GM21717 (cell line): Measurements from ENCODE around the gene BATF.

Source experiments
- ATAC-seq: cut with Tn5 transposase; IDR thresholded peaks from one replicate; pipeline ENCODE4 v1.9.1; 2021; ENCODE audit warnings: mild to moderate bottlenecking, moderate library complexity; ENCODE audit not compliant: unreplicated experiment

BATF gene

DNA sequence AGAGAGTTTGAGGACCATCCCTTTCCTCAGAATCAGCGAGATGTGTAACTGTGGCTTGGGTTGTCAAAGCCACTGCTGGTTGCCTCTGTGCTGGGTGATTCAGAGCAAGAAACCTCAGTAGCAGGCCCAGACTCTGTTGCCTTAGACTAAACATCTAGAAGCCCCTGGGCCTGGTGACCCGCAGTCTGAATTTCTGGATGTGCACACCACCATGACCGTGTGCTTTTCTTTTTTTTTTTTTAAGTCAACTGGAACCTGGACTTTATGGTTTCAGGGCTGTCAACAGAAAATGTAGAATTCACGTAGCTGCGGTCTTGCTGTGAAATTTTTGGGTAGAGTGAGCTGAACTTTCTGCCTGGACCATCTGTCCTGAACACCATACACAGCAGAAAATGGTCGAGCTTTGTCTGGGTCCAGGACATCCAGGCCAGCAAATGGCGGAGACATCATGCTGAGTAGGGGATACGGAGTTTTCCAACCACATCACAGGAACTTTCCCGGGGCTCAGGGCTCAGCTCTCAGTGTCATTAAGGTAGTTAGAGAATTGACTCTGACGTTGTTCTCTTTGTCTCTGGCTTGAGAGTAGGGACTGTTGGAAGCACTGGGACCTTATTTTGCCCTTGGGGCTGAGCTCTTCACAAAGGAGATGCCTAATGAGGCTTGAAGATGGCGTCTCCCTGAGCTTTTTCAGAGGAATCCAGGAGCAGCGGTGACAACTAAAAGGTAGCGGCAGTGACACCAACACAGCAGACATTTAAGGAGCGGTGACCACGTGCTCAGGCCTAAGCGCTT lies 23.0 kb upstream of the BATF start:
- ATAC-seq = no peak

DNA sequence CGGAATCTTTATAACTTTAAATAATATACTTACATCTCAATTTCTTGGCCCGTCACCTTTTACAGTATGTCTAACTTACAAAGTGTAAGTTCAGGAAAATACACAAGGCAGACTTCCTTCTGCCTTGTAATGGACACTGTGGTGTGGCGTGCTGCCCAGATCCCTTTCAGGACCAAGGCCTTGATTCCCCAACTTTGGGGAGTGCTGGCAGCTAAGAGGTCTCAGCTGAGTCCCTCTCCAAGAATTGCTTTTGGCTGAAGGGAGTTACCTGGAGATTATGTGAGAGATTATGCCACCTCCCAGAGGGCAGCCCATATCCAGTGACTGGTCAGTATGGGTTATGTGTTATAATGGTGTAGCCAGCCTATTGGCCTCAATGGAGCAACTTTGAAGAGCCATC lies 21.2 kb upstream of the BATF start:
- no peak for ATAC-seq

DNA sequence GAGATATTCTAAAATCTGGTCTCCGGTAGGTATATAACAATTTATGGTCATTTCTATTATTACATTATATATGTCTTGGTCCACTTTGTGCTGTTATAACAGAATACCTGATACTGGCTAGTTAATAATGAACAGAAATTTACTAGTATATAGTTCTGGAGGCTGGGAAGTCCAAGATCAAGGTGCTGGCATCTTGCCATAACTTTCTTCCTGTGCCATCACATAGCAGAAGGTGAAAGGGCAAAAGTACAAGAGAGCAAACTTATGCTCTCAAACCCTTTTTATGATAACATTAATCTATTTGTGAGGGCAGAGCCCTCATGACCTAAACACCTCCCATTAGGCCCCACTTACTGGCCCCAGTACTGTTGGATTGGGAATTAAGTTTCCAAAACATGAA lies 17.9 kb upstream of the BATF start:
- no peak for ATAC-seq

DNA sequence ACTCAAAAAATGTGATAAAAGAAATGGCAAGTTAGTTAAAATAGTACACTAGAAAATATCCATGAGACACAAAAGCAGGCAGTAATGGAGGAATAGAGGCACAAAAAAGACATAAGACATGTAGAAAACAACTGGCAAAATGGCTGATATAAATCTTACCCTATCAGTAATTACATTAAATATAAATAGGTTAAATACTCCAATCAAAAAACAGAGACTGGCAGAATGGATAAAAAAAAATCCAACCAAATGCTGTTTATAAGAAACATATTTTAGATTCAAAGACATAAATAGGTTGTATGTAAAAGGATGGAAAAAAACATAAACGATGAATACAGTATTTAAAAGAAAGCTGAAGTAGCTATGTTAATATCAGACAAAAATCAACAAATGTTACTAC lies 15.3 kb upstream of the BATF start:
- no peak for ATAC-seq

DNA sequence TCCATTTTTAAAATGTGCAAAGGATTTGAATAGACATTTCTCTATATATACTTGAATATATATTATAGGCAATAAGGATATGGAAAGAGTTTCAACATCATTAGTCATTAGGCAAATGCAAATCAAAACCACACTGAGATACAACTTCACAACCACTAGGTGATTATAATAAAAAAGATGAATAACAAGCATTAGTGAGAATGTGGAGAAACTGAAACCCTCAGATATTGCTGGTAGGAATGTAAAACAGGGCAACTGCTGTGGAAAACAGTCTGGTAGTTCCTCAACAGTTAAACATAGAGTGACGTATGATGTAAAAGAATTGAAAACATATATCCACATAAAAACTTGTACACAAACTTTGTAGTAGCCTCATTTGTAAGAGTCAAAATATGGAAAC lies 11.7 kb upstream of the BATF start:
- no peak for ATAC-seq

DNA sequence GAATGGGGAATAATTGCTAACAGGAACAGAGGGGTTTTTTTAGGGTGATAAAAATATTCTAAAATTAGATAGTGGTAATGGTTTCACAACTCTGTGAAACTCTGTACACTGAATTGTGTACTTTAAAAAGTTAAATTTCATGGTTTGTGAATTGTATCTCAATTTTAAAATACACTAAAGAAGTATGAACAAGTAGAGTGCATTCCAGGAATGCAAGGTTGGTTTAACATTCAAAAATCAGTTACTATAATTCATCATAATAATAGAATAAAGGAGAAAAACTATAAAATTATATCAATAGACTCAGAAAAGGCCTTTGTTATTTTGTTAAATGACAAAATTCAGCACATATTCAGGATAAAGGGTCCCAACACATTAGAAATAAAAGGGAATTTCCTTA lies 11.1 kb upstream of the BATF start:
- ATAC-seq = no peak

DNA sequence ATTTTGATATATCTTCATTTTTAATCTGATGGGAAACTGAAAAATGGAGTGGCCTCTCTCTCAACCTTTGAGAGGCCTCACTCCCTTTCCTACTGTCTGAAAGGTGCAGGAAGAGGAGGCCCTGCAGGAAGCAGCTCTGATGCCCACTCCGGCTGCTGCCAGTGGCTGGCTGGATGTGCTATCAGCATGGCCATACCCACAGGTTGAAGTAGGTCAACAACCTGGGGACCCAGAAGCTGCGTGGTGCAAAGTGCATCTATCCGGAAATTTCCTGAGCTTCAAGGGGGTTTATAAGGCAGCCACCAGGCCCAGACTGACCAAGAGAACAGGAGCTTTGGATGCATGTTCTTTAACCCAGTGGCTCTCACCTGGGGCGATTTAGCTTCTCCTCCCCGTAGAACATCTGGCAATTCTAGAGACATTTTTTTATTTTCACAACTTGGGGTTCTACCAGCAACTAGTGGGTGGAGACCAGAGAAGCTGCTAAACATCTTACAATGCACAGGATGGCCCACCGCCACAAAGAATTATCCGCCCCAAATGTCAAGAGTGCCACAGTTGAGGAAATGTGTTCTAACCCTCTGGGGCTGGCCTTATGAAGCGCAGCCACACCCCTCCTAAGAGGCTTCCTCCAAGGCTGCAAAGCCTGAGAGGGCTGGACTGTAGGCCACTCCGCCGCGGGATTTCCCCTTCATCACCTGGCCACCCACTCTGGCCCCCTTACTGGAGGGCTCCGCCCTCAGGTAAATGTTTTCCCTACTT lies 8.2 kb upstream of the BATF start:
- ATAC-seq = peak; percentile 37

DNA sequence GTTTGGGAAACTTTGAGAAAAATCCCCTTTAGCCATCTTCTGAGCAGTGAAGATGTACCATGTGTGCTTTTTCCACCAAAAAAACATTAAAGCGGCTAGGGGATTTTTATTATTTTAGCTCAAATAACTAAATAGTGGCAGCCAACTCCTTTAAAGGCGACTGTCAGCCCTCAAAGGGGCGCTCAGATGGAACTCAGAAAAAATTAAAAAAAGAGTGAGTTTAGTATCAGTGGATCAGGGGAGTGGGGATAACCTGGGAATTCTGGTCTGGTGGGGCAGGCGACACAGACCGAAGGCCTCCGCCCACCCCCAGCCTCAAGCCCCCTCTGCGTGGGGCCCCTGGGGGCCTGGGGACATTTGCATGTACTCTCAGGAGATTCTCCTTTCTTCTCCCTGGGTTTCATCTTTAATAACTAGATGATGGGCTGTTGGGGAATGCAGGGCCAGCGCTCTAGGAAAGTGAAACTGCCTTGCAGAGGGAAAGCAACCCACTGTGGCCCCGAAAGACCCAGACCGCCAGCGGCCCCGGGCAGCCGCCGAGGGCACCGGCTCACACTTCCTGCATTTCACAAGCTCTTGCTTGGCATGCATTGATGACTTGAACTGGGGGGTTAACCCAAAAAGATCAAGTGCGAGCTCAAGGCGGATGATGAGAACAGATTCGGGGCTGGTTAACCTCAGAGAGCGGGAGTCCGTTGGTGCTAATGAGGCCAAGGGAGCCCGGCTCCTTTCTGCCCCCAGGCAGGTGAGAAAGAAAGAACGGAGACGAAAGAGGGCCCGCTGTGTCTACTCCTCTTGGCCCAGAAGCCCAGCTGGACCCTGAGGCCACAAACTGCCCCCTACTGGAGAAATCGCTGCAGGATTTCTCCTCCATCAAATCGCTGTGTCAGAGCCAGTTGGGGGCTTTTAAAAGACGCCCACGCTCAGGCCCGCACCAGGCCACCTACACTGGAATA lies 7.3 kb upstream of the BATF start:
- ATAC-seq = peak; percentile 59

DNA sequence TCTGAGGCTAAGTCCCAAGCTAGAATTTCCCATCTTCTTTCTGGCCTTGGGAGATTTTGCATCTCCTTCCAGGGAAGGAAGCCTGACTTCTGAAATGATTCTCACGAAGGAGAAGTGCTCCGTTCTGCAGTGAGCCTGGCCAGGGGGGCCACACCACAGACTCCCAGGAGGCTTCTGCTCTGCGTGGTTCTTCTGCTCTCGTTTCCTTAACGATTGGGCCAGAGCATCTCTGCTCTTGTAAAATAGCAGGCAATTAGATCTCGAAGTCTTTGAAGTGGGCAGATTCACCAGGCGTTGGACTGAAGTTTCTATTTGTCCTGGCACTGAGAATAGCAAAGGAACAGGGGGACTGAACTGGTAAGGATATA lies 6.7 kb upstream of the BATF start:
- ATAC-seq = peak; percentile 31

DNA sequence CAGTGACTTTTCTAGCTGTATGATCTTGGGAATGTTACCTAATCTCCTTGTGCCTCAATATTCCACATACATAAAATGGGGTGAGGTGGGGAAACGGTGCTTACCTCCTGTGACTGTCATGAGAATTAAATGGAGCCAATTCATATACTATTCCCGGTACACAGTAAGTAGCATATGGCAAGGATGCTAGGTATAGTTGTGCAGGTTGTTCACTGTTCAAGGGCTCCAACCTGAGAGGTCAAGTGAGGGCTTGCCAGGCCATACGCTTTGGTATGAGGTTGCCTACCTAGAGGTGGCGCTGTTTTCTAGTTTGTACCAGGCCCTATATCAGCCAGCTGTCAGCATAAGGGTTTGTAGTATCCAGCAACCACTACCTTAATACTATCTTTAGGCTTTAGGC lies 3.6 kb upstream of the BATF start:
- ATAC-seq = no peak

DNA sequence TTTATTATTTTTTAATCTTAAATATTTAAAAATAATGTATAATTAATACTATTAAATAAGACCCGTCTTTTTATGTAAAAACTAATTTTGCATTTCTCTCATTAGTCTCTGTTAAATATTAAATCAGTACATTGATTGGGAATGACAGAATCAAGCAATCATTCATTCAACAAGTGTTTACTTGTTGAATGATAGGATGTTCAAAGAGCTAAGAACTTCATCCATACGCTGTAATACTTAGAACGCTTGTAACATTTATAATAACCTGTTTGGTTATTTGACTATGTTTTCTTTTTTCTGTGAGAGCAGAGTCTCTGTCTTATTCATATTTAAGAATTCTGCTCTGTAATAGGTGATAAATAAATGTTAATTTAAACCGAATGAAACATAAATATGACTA lies 2.9 kb upstream of the BATF start:
- no peak for ATAC-seq

DNA sequence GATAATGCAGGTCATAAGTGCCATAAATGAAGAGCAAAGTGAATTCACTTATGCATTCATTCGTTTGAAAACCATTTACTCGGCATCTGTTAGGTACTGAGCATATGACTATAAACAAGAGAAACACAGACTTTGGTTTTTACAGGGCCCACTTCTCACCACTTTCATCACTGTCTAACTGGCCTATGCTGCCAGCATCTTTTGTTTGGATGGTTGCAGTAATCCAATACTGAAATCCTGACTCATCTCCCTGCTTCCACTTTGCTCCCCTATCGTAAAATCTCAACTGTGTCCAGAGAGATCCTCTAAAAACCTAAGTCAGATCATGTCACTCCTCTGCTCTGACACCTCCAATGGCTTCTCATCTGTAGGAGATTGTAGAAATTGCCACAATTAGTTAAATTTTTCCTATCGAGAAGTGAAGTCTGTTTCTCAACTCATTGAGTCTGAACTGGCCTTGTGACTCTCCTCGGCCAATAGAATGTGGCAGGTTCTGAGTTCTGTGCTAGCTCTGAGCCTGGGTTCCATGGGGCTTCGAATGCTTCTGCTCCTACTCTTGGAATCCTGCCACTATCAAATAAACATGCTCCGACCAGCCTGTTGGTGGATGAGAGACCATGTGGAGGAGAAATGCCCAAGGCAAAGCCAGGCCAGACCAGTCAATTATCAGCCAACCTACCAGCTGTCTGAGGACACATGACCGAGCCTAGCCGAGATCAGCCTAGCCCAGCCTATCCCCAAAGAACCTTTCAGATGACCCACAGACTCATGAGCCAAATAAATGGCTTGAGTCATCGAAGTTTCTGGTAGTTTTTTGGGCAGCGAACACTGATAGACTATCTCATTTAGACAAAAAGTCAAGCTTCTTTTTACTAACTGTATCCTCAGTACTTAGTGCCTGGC lies 2.2 kb upstream of the BATF start:
- ATAC-seq = no peak

DNA sequence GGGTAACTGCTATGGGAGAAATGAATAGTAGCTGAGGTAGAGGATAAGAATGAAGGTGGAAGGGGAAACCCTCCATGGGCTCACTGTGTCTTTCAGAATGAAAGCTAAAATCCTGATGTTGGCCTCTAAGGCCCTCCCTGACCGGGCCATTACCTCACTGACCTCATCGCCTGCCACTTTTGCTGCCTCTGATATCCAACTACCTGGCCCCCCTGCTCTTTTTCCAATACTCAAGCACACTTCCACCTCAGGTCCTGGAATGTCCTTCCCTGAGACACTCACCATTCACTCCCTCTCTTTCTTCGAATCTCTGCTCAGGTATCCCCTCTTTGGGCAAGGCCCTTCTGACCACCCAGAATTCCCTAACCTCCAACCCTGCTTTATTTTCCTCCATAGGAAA lies 1.4 kb upstream of the BATF start:
- ATAC-seq = no peak

DNA sequence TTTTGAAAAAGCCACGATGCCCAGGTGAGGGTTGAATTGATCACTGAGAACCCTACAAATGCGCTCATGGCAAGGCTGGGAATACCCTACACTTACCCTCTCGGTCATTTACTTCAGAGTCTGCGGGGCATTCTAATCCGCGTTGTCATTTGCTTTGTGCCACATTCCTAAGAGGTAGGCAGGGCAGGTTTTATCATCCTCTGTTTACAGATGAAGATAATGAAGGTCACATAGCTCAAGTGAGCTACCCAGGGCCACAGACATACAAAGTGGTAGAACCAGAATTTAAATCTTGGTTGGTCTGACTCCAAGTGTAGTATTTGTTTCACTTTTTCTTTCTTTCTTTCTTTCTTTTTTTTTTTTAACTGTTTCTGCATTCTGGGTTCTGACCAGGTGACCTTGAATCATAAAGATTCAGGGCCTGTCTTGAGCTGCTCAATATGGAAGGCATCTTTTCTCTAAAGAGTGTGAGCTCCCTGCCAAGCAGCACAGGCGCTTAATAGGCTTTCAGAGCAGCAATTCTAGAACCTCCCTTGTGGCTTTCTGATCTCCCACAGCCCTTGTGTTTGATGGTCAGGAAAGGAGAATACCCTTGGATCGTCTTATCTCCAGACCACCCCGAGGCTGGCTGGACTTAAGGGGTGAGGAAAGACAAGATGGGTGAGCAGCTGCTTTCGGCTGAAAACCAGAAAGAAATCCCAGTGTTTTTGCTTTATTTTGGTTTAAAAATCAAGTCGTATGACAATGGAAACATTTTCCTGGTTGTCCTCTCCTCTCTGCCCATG lies 662 bp upstream of the BATF start:
- ATAC-seq = no peak

DNA sequence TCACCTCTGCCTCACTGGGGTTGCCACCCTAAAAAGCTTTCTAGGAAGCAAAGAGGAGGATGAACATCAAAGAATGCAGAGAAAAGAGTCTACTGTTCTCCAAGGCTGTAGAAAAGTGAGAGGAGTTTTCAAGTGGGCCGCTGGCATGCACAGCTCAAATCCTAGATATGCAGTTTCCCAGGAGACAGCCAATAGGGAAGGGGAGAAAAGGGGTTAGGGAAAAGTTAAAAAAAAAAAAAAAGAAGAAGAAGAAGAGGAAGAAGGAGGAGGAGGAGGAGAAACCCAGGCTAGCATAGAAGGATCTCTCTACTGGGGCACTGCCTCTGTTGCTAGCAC lies 682 bp downstream of the BATF start:
- no peak for ATAC-seq

DNA sequence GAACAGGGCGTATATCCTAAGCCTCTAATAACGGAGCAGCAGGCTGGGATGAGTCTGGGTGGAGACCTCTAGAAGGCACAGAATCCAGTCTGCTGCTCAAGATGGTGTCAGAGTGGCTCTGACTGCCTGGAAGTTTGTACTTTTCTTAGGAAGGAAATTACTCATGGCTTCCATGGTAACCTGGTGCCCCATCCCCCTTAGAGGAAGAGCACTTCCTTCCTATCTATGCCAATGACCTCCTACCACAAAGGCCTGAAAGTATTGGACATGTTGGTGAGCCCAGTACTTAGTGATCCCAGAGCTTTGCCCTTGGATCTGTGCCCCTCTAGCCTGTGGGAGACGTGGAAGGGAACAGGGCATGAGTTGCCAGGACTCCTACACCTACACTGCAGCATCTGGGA lies 1.5 kb downstream of the BATF start:
- ATAC-seq = no peak

DNA sequence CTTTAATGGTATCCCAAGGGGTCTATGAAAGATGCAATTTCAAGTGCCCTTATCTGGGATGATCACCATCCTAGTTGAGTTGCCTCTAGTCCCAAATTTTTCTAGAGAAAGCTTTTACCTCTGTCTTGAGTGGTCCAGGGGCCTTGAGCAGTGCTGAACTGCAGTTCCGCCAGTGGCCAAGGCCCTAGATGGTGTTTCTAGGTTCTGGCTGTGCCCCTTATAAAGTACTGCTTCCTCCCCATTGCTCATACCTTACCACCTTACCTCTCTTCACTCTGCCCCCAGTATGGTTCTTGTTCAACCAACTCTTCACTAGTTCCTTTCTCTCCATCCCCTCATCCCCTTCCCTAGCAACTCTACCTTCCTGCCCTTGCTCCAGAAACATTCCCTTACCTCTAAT lies 3.7 kb downstream of the BATF start:
- ATAC-seq = no peak

DNA sequence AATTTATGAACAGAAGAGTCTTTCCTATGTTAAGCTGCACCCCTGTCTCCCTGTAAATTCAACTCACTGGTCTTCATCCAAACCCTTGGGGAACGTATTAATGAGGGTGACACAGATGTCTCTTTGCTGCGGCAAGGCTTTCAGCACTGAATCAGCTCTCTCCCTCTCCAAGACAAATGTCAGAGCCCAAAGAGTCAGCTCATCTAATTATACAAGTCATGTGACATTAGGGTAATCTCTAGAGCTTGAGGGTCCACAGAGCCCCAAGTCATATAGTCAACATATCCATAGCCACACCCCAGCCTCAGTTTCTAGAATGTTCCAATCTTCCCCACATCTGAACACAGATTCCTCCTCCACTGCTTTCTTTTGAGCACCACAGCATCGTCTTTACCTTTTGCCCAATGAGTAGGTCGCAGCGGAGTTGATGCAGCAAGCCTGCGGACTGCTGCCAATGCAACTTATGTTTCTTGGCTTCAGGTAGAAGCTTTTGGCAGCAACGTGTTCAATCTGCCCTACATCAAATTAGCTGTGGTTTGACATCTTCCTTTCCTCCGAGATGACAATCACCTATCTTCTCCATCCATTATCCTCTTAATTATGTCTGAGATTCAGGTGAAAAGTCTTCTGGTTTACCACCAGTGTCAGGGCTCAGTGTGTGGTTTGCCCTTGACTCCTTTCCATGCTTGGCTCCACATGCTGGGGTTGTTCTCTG lies 5.3 kb downstream of the BATF start:
- no peak for ATAC-seq

DNA sequence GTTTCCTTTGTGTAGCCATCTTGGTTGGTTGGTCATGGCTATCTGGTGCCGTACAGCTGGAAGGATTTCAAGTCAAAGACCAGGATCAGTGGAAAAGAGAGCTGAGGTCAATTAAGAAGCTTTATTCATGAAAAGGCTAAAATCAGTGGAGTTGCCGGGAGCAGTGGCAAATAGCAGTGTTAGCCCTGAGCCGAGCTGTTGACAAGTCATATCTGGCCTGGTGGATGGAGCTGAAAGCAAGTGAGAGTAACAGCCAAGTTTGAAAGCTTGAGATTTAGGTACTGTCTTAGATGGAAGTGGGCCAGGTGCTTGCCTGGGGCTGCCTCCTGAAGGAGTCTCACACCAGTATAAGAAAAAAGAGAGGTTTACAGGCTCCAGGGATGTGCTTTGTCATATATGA lies 9.0 kb downstream of the BATF start:
- ATAC-seq = no peak
